T-helper 1 cell treated with Interleukin-12 subunit alpha and Interleukin-12 subunit beta and Interleukin-4 antibody, amounts not matched to agents 30 ng/mL and 1 ng/mL, for 36 hours (primary cell): ENCODE measurements around the gene PIK3R3. TPM values are rescaled to one million over a fixed set of nuclear protein-coding genes. Genes with fewer than 3 reads are reported as not detected.
"Not testable (repeated sequence)": the region's sequence is repeated elsewhere in the genome, so short reads cannot be mapped to it uniquely, and the experiment has no call there.

Experiments
- intact Hi-C: fragments of 100-400 bp; cut with micrococcal nuclease; formaldehyde crosslinking; loops from one replicate; pipeline ENCODE4 v1.15.1; 2024
- total RNA-seq: library from RNA; stranded (reverse); gene quantifications from 2 replicates; pipeline ENCODE4 v1.2.3, GENCODE V29; 2022

The PIK3R3 gene
- total RNA-seq, 1 donor from 2014 or later: 2.6 TPM

DNA sequence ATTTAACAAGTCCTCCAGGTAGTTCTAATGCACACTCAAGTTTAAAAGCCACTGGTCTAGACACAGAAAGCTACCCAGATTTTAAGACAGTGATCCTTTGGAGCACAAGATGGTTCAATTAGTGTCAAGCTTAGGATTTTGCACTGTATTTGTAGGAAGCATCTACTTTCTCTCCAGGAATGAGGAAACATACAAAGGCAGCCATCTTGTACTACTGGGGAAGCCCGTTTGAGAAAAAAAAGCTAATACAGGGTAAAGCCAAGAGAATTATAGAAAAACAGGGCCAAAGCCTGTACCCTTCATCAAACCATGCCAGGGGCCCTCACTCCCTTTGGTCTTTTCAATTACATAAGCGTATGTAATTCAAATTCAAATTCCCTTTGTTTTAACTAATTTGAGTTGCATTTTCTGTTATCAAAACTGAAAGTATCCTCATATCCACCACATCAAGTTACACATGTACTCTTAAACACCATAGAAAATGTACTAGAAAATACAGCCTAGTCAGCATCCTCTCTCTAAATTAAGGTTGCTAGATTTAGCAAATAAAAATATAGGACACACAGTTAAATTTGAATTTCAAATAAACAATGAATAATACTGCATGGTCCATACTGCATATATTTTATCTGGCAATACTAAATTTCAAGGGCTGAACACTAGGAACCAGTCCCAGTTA is 17.4 kb downstream of the PIK3R3 start:
- intact Hi-C loops: no loop called here

DNA sequence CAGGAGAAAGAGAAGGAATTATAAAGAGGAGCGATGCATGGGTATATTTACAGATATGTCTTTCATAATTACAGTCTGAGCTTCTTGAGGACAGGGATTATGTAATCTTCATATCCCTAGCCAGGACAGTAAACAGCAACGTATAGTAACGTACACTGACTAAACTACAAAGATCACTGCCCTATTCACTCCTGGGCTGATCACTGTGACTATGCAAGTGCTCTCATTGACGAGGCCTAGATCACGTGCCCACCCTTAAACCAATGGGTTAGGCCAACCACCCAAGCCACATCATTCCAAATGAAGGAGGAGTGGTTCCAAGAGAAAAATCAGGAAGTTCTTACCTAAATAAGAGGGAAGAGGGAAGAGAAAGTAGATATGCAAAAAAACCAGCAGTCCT is 18.5 kb downstream of the PIK3R3 start:
- intact Hi-C loops: no loop called here

DNA sequence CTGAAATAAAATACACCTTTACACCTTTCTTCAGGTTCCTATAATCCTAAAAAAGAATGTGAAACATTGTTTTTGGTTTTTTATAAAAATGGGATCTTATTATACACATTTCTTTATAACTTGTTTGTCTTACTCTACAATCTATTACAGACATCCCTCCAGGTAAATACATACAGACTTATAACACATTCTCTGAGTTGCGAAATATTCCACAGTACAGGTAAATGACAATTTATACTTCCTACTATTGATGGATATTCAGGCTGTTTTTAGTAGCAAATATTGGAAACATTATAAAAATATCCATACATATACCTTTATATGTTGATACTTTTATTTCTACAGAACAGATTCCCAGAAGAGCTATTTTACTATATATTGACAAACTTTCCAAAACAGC is 20.3 kb downstream of the PIK3R3 start:
- intact Hi-C loops: no loop called here

DNA sequence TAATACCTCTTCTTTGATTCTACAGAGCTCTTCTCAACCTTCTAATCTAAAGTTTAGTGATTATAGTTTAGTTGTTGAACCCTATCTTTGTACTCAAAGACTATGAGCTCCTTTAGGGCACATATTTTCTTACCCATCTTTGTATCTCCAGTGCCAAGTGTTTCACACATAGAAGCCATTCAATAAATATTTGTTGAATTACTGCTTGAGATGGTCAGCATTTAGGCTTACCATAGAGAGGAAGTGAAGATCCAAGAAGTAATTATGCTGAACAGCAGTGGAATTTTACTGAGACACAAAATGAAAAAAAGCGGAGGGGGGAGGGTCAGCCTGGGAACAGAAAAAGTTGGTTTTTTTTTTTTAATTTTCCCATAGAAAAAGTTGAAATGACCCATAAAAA is 21.9 kb downstream of the PIK3R3 start:
- intact Hi-C loops: no loop called here

DNA sequence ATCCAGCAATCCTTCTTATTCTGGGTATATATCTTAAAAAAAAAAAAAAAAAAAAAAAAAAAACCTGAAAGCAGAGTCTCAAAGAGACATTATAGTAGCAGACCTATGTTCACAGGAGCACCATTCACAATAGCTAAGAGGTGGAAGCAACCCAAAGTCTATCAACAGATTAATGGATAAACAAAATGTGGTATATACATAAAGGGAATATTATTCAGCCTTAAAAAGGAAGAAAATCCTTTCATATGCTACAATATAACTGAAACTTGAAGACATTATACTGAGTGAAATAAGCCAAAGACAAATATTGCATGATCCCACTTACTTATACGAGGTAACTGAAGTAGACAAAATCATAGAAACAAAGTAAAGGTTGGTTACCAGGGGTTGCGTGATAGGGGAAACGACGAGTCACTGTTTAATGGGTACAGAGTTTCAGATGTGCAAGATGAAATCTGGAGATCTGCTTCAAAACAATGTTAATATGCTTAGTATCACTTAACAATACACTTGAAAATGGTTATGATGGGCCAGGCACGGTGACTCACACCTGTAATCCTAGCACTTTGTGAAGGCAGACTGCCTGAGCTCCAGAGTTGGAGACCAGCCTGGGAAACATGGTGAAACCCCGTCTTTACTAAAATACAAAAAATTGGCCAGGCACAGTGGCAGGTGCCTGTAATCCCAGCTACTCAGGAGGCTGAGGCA is 29.5 kb downstream of the PIK3R3 start:
- intact Hi-C loops: no loop called here

DNA sequence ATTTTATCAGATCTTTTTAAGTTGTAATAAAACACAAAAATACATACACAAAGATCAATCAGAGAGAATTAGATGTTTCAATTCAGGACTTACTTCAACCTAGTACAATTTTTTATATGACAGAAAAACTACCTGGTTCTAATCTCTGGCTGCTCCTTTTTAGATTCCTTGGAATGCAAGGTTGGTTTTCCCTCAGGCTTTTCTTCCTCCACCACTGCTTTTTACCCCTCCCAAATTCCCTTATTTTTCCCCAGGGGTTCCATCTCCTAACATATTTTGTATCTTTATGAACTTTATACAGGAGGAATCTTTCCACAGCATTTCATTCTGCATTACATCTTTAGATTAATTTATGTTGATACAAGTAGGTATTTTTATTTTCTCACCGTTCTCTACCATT is 33.2 kb downstream of the PIK3R3 start:
- intact Hi-C loops: no loop called here

DNA sequence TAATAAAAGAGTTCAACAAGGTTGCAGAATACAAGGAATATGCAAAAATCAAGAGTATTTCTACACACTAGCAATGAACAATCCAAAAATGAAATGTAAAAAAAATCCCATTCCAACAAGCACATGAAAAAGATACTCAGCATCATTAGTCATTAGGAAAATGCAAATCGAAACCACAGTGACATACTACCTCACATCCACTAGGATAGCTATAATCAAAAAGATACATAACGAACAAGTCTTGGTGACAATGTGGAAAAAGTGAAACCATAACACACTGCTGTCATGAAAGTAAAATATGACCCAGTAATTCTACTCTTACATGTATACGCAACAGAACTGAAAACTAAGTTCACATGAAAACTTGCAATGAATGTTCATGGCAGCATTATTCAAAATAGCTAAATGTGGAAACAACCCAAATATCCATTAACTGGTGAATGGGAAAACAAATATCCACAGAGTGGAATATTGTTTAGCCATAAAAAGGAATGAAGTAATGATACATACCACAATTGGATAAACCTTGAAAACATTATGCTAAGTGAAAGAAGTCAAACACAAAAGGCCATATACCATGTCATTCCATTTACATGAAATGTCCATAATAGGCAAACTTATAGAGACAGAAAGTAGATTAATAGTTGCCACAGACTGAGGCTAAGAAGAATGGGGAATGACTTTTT is 34.3 kb downstream of the PIK3R3 start:
- intact Hi-C loops: no loop called here

DNA sequence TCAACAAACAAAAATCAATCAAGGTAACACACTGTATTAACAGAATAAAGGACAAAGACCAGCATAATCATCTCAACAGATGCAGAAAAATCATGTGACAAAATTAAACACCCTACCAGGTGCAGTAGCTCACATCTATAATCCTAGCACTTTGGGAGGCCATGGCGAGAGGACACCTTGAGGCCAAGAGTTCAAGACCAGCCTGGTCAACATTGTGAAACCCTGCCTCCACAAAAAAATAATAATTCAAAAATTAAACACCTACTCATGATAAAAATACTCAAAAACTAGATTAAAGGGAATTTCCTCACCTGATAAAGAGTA is 35.3 kb downstream of the PIK3R3 start:
- intact Hi-C loops: no loop called here

DNA sequence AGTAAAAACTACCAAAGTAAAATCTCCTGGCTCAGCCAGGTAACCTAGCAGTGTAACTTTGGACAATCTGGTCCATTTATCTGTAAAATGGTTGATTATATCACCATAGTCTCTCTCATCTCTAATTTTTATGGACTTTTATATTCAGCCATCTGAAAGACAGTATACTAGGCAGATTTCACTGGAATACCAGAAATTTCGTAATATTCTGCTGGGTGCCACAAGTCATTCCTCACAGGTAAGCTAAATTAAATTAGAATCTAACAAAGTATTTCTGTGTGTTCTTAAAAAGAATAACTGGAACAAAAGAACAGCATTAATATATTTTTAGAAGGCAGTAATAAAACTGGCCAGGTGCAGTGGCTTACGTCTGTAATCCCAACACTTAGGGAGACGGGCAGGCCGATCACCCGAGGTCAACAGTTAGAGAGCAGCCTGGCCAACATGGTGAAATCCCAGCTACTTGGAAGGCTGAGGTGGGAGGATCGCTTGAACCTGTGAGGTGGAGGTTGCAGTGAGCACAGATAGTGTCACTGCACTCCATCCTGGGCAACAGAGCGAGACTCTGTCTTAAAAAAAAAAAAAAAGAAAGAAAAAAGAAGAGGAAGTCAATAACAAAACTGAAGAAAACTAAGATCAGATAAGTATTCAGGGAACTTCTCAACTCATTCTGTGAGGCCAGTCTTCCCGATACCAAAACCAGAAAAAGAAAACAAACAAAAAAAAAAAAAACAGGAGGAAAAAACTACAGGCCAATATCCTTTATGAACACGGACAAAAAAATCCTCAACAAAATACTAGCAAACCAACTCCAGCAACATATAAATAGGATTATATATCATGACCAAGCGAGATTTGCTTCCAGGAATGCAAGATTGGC is 35.9 kb downstream of the PIK3R3 start:
- intact Hi-C loops: no loop called here

DNA sequence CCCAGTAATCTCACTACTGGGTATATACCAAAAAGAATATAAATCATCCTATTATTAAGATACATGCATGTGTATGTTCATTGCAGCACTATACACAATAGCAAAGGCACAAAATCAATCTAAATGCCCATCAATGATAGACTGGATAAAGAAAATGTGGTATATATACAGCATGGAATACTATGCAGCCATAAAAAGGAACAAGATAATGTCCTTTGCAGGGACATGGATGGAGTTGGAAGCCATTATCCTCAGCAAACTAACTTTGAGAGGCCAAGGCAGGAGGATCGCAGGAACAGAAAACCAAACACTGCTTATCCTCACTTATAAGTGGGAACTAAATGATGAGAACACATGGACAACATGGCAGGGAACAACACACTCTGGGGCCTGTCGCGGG is 37.3 kb downstream of the PIK3R3 start:
- intact Hi-C loops: not testable (repeated sequence)

DNA sequence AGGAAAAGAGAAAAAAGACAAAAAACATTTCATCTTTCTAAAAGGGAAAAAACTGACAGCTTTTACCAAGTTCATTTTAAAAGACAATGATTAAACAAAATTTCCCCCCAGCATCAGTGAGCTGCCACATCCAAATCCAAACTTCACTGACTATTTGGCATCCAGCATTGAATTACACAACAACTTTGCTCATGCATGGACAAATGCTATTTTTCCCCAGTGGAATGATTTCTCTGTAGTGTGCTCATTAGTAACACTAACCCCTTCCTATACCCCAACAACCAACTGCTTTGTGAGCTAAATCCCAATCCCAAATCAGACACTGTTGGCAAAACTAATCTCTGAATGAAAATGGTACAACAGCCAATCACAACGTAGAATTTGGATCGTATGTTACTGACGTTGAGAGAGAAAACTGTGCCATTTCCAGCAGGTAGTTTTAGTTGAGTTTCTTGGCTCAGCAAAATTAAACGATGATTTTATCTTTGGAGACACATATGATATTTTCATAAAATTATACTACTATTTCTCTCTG is 37.9 kb downstream of the PIK3R3 start:
- intact Hi-C loops: no loop called here

DNA sequence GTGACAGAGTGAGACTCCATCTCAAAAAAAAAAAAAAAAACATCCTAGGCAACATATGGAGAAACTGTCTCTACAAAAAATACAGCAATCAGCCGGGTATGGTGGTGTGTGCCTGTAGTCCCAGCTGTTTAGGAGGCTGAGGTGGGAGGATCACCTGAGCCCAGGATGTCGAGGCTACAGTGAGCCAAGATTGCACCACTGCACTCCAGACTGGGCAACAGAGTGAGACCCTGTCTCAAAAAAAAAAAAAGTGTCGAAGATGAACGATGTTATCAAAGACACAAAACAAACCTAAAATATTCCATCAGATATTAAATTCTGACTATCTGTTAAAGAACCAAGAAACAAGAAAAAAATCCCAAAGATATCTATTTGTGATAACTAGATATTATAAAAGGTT is 38.6 kb downstream of the PIK3R3 start:
- intact Hi-C loops: not testable (repeated sequence)

DNA sequence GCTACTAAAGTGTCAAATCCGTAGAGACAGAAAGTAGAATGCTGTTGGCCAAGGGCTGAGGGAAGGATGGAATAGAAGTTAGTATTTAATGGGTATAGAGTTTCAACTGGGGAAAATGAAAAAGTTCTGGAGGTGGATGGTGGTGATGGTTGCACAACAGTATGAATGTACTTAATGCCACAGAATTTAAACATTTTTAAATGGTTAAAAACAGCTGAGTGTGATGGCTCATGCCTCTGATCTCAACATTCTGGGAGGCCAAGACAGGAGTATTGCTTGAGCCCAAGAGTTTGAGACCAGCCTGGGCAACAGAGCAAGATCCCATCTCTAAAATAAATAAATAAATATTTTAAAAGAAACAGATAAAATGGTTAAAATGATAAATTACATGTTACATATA is 44.5 kb downstream of the PIK3R3 start:
- intact Hi-C loops: no loop called here

DNA sequence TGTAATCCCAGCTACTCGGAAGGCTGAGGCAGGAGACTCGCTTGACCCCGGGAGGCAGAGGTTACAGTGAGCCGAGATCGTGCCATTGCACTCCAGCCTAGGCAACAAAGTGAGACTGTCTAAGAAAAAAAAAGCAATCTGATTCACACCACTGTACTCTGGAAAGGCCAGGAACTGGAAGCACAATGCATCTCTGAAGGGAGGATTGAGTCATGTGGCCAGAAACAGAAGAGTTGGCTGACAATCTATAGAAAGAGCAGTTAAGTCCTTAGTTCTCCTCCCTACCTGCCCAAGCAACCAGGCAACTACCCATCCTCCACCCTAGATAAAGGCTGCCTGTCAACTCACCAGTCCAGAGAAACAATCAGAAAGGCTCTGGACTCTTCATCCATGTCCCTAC is 45.9 kb downstream of the PIK3R3 start:
- intact Hi-C loops: no loop called here

DNA sequence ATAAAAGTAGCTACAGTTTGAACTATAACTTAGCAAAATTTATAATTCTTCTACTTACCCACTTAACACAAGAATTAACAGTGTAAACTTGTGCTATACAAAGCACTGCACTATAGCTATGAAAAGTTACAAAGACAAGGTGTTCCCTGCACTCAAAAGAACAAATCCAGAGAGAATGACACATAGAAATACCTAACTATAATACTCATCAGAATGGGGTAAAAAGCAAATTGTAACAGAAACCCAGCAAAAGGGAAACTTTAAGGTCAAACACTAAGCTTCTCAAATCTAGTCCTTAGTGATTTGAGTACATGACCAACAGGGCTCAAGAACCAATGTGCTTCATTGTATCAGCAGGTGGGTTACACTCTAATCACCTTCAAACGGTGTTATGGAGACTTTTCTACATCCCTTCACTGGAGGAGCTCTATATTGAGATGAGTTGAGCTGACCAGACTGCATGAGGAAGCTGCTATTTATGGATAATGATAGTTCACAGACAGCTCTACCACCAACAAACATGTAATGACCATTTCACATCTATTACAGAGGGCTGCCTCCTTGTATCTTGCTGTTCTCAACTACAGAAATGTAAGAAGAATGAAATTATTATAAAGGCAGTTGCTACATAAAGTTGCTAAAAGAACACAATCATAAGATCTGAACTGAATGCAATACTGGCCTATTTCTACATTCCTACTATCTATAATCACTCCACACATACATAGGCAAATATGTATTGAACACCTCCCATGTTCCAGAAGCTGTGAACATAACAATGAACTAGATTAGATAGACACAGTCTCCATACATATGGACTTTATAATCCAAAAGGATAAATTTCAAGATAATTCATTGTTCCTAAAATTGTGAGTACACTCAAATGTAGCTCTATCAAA is 47.6 kb downstream of the PIK3R3 start:
- intact Hi-C loops: no loop called here

DNA sequence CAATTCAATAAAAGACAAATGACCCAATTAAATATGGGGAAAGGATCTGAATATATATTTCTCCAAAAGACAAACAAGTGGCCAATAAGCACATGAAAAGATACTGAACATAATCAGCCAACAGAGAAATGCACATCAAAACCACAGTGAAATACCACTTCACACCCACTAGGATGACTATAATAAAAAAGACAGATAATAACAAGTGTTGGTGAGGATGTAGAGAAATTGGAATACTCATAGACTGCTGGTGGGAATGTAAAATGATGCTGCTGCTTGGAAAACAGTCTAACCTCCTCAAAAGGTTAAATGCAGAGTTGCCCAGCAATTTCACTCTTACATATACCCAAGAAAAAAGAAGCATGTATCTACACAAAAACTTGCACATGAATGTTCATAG is 48.9 kb downstream of the PIK3R3 start:
- intact Hi-C loops: no loop called here

DNA sequence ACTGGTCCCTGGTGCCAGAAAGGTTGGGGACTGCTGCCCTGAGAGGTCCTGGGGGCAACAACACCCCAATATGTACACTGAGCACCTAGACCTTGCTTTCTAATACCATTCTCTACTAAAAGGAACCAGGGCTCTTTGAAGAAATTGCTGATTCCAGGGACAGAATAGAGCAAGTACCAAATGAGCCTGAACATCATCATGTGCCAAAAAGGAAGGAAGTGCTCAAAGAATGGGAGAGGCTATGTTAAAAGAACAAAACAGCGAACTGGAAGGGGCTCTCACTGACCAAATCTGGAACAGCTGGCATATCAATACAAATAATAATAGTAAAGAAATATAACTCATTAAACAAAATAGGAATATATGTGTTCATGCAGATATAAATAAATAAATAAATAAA is 50.8 kb downstream of the PIK3R3 start:
- intact Hi-C loops: no loop called here

DNA sequence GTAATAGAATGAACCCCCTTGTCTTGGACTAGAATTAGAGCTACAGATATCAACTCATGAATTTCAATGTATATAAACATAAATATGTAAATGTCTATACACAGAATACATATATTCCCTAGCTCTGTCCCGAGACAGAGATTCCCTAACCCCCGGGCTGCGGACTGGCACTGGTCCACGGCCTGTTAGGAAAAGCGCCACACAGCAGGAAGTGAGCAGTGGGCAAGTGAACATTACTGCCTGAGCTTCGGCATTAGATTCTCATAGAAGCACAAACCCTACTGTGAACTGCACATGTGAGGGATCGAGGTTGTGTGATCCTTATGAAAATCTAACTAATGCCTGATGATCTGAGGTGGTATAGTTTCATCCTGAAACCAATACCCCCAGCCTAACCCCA is 51.2 kb downstream of the PIK3R3 start:
- intact Hi-C loops: no loop called here

DNA sequence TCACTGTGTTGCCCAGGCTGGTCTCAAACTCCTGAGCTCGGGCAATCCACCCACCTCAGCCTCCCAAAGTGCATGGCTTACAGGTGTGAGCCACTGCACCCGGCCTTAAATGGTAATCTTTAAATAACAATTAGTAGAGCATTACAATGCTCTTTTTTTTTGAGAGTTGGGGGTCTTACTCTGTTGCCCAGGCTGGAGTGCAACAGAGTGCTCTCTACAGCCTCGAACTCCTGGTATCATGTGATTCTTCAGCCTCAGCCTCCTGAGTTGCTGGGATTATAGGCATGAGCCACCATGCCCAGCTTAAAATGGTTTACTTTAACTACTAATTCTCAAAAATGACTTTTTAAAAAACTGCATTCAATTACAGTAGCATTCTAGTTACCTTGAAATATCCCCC is 52.2 kb downstream of the PIK3R3 start:
- intact Hi-C loops: no loop called here

DNA sequence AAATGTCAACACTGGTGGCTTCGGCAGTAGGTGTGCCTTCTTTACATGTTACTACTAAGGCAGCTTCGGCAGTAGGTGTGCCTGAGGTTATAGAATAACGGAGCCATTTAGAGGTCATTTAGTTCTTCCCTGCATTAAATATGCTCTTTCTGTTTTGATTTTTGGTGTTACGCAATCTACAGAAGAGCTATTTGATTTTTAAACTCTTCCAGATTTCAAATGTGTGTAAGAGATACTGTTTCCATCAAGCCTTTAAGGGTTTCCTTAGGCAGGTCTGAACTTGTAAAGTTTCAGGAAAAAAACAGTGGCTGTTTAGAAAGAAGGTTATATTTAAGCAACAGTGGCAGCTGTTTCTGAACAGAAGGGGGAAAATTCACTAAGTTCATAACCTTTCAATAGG is 54.8 kb downstream of the PIK3R3 start:
- intact Hi-C loops: no loop called here

DNA sequence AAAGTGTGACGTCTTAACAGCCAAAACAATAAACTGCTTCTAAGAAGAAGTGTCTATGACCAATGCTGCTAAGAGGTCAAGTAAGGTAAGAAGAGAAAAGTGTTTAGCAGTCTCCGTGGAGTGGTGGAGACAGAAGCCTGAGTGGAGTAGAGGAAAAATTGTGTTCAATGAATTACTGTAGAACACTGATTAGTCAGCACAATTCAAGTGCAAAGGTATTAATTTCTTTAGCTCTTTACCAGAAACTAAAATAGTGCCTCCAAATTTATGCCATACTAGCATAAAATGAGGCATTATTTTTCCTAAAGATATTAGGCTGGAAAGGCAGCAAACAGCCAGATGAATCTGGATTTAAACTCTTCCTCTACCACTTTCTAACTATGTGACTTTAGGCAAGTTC is 56.1 kb downstream of the PIK3R3 start:
- intact Hi-C loops: no loop called here
